Kidney tubule cell (primary cell): Measurements from ENCODE around the gene FER.

Experiments
- DNase-seq: peaks from one replicate; pipeline ENCODE4 v3.0.0-alpha.2; 2018; ENCODE audit warnings: low spot score

Gene FER

DNA sequence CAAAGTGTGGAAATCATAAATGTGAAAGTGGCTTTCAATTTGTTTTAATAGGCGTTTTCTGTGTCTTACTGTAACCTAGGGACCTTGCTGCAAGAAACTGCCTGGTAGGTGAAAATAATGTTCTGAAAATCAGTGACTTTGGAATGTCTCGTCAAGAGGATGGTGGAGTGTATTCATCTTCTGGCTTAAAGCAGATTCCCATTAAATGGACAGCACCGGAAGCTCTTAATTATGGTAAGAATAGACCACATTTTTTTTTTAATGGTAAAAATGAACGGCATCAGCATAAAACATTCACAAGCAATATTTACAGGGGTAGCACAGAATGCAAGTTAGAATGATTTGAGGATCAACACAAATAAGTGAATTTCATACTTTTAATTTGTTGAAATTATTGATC lies 433.0 kb downstream of the FER start:
- no peak for DNase-seq

DNA sequence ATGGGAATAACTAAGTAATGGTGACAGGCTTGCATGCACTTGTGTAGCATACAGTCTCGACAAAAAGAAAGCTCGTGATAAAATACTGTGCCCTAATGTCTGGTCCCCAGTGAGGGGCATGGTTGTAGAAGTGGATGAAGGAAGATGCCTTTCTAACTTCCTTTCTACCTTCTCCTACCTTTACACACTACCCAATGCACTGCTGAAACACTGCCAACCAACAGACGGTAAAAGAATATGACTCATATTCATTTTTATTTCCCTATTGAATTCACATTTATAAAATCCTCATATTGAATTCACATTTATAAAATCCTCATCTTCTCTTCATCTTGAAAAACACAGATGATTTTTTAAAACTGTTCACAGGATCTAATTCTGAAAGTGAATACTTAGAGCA lies 439.1 kb downstream of the FER start:
- DNase-seq = no peak

DNA sequence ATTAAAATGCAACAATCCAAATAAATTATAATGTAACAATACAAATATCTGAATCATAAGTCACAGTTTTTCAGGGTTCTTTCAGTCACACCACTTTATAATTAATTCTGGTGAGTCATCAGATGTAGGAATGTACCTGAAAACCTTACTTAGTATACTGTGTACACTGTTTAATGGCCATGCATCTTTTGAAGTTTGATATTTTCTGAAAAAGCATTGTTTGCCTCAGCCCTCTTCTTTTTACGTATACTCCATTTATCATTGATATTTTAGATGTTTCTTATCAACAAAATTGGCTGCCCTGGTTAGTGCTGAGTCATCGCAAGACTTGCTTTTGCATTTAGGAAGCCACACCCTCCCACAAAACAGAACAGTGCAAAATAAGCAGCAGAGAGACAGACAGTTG lies 443.5 kb downstream of the FER start:
- DNase-seq = peak; percentile 53

DNA sequence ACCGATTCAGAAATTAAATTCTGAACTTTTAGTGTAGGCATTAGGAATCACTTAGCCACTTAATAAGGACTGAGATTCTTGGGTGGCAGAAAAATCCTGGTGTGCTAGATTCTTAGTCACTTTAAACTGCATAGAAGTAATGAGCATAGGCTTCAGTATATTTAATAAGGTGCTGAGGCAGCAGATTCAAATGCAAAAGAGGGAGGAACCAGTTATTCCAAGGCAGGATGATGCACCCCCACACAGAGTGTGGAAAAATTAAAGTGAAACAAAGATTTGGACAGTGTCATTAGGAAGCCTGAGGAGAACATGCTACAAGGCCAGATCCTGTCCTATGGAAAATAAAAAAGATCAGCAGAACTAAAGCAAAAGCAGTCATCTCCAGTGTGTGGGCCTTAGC lies 444.3 kb downstream of the FER start:
- DNase-seq = no peak

DNA sequence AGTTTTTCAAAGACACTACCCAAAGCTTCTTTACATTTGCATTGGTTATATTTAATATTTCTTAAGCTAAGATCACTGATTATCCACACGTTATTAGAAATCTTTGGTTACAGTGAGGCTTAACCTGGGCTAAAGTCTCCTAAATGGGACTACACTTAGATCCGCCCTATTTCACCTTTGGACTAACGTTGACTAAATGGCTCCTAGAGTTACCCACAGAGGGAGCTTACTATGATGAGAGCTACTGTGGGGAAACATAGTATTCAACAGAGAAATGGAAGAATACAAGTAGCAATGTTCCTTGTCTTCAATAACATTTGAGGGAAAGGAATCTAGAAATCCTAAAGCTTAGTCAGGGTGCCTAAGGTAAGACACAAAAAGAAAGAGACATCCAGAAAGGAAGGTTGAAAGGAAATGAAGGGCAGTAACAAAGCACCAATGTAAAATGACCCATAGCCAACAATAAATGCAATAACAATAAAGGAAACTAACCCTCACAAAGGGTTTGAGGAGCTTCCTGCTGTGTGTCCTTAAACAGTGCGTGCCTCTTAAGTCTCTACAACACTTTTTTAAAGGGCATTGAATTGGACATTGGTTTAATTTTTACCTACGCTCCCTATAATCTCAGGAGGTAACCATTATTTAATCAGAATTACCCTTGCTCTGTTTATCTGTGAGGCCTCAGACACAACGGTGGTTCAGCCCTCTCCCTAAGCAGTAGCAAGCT lies 445.0 kb downstream of the FER start:
- DNase-seq = no peak

DNA sequence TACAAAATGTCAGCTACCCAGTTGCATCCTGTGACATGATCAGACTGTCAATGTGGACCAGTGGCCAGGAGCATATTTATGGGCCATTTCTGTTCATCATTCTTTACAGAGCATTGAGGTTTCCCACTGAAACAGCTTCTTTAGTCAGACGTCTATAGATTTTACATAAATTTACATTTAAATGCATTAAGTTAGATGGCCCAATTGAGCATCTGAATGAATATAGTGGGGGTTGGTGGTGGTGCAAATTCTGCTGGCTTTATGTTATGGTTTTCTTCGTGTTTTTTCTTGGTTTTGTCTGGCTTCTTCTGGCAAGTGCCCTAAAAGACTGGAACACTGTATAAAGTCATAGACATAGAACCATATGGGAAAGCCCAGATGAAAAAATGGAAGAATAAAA lies 448.0 kb downstream of the FER start:
- DNase-seq = no peak

DNA sequence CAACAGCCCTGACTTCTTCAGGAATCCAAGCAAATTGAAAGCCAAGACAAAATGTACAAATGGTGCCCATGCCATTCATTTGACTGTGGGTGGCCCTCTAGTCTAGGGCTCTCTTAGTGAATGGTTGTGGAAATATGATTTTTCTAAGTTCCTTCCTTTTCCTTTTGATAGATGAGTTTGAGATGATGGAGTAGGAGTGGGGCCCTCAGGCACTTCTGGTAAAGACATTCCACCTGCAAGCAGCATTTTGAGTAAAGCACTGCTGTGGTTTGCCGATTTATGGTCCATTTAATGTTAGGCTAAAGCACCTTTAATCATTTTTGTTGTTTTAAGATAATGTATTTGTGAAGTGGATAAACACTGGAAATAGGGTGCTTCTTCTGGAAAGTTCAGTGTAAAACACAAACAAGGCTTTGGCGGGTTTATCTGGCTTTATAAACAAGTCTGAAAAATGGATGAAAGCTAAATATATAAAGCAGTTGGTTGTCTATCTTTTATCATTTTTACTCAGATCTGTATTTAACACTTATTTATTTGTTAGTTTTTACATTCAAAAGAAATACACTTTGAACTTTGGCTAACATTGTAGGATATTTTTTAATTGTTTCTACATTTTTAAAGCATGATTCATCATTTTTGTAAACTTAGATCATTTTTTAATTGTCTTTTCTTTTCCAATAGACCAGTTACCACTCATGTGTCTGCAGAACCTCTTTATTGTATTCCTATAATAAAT lies 448.6 kb downstream of the FER start:
- peak; percentile 3 for DNase-seq

DNA sequence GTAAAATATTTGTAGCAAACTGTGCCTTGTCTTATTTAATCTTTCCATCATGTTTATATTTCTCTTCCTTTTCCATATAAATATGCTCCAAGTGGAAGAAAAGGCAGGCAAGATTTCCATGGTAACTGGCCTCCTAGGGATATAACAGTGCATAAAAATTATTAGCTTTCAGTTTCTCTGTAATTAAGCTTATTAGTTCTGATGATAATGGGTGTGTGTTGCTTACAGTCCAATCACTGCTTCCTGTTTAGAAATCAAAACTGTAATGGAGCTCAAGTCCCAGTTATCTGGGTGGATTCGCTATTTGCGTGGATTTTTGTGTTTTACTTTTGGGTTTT lies 449.1 kb downstream of the FER start:
- no peak for DNase-seq

DNA sequence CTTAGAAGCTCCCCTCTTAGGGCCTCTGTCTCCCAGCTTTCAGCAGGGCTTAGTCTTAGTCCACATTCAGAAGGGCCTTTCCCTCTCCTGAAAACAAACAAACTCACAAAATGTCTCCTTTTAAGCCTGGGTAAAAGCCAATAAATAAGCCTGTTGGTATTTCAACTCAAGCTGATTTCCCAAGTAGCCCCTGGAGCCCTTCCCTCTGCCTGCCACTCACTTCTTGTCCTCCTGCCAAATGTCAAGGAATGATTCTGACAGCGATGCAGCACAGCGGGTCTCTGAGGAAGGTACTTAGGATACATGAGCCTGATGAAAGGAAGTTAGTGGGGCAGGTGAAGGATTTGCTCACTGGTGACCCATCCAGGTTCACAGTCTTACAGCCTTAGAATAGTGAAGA lies 451.6 kb downstream of the FER start:
- no peak for DNase-seq

DNA sequence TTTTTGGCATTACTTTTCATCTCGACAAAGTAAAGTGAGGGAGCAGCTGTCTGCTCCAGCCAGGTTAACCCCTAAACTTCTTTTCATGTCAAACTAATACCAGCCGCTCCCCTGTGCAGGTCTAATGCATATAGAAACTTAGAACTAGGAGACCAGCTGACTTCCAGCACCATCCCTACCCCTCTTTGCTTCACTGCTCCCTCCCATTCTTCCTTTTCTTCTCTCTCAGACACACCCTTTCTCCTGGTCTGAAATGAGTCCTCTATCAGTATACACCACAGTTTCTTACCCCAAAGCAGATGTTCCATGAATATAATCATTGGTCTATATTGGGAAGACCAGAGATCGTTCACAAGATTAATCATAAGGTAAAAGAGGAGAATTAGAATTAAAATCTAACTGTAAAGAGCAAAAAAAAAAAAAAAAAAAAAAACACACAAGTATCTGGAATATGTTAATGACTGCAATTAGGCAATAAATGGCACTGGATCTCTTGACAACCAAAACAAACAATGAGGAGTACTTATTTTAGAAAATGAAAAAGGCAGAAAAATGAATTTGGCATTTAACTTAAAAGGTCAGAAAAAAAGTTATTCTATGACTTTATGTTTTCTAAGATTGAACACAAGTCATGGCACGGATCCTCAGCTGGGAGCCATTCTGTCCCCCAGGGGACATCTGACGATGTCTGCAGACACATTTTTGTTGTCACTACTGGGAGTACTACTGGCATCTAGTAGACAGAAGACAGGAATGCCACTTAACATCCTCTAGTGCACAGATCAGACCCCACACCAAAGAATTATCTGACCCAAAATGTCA lies 452.3 kb downstream of the FER start:
- no peak for DNase-seq

DNA sequence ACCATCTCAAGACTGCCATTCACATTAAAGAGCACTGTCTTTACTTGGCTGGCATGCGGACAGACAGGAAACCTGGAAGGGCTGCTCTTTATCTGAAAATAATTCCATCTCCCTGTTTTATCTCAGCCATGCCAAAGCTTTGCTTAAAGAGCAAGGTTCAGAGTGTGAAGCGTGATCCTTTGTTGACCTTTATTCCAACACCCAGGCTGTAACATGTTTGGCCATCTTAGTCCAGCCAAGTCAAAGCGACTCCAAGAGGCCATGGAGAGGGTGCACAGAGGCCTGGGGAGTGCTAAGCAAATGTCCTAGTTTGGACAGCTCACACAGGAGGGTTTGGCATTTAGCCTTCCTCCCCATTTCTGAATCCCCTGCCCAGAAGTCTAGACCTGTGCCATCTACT lies 467.3 kb downstream of the FER start:
- DNase-seq = no peak

DNA sequence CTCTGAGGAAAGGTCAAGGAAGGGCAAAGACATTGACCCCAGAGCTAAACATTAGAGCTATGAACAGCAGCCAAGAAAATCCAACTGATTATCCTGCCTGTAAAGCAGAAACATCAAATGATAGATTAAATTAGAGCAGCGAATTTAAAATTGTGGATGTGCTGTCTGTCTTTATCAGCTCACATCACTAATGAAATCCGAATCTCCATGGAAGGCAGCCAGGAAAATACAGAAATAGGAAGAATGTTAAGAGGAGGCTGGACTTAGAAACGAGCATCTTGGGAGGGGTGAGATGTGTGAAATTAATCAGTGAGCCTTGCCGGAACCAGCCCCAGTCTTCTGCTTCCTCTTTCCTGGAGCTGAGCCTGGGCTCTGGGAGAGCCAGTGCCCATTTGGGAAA lies 471.1 kb downstream of the FER start:
- no peak for DNase-seq

DNA sequence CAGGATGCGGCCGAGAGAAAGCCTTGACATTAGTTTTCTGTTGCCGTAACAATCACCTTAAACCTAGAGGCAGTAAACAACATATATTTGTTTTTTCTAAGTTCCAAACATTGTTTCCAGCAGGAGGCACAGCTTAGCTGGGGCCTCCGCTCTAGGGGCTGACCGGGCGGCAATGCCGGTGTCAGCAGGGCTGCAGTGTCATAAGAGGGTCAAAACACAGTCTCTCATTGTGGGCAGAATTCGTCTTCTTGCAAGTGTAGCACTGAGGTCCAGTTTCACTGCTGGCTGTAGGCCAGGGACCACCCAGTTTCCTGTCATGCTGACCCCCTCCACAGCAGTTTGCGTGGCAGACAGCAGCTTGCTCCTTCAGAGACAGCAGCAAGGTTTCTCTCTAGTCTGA lies 475.8 kb downstream of the FER start:
- no peak for DNase-seq

DNA sequence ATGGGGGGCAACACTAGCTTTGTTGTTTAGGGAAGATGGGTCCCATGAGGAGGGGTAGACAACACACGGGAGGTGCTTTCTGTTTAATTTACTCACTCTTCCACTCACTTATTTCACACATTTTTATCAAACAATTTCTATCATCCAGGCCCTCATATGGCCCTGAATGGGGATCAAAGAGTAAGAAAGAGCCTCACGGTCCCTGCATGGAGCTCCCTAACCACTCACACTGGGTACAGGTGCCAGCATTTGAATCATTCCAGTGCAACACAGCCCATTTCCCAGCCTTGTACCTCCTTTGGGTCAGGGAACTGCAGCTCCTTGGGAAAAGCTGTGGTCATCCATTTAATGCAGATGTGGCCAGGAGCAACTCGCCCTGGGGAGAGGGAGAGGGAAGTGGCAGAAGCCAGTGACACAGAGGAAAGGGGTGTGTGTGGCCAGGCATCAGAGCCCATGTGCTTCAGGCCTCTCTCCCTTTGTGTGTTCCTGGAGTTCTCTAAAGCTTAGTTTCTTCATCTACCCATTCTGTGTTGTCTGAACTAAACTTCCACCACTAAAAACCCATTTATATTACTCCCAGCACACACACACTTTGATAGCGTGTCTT lies 476.7 kb downstream of the FER start:
- no peak for DNase-seq

DNA sequence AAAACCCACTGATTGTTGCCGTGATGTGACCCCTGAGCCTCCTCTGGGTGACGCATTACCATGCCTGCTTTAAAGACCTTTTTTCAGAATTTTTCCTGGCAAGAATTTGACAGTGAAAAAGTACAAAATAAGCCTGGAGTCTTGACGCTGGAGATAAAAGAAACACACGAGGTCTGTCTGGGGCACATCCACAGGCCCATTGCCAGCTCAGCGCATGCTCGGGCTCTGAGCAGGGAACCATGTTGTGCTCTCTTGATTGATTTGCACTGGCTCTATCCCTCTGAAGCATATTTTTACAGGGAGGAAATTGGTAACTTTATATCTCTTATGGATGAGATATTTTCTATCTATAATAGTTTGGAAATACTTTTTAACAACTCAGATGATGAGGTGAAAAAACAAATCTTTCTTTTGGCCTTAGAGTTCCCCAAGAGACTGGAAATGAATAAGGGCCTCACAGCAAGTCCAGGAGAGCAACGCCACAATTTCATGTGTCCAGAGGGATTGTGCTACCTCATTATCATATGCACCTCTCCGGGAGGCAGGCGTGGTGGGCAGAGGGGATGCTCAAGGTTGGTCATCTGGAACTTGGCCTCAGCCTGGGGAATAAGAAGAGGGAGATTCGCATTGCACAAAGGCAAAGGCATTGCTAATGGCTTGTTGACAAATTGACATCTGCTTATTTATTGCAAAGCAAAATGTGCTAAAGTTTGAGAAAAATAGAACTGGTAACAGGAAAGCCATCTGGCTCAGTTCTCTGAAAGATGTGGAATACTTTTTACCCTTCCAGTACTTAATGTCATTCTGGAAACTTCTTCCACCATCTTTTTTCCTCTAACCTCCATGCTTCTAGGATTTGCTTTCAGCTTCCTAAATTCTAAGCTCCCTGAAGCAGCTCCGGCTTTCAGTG lies 478.3 kb downstream of the FER start:
- no peak for DNase-seq

DNA sequence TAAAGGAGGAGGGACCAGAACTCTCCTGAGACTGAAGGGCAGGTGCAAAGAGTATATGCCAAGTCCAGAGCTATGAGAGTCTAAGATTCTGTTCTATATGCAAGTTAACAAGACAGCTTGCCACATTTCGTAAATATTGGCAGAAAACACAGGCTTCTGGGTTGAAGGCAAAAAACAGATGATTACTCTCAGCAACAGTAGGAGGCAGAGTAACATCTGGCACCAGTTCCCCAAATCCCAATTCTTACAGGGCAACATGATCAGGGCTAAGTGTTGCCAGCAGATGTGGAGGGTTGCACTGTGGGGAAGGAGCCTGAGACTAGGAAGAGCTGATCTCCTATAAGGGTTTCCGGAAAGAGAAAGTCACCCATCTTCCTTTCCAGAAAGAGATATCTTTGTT lies 482.7 kb downstream of the FER start:
- no peak for DNase-seq

DNA sequence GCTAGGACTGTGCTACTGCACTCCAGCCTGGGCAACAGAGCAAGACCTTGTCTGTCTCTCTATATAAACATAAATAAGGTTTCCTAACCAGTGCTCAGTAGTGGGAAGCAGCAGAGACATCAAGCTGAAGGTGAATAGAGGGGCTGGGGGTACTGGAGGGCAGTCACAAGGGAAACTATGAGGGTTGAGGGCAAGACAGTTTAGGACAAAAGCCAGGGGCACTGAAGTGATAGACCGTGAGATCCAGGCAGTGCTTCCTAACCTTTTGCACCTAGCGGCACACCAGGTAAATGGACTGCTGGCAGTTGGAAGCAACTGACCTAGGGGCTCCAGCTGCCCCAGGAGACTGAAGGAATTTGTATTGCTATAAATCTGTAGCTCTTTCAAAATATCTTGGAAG lies 483.6 kb downstream of the FER start:
- DNase-seq = no peak

DNA sequence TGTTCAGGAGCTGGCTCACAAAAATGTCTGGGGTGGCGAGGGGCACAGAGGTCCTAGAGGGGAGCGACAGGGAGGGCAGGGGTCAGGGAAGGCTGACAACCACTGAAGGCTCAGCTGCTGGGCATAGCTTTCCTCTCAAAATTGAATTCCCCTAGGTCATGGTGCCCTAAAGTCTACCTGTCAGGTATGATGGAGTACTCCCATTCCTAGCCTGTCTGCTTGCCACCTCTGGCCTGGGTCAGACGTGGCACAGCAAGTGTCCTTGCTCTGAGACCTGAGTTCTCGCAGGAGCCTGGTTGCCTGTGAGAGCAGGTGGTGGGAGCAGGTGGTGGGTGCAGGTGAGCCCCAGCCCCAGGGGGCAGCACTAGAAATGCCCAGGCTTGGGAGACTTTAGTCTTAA lies 486.7 kb downstream of the FER start:
- DNase-seq = no peak

DNA sequence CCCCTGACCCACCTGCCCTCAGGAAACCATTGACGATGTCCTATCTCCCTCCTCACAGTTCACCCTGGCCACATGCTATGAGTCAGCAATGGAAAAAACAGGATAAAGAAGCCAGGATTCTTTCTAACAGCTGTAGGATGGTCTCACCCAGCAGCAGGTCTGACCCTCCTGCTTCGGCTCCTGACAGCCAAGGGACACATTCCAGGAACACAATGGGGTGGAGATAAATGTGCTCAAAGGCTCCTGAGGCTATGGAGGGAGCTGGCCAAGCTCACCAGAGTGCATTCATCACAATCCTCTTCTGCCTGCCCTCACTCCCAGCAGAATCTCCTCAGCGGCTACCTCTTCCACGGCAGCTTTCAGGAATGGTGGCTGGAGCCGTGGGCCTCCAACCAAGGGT lies 491.8 kb downstream of the FER start:
- no peak for DNase-seq

DNA sequence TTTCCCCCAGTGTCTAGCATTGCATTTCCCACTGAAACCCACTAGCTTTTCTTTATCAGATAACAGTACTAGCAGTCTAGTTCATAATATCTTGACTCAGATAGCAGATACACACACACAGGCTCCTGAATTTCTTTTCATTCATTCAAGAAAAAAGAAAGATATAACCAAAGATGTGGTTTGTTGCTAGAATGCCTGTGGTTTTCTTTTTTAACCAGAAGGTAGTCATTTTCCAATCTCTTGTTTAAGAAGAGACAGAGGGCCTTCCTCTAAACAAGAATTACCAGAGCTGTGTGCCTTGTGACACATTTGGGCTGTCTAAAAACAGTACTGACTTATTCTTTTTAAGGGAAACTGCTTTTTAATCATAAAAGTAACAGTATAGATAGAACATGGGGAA lies 494.8 kb downstream of the FER start:
- no peak for DNase-seq

DNA sequence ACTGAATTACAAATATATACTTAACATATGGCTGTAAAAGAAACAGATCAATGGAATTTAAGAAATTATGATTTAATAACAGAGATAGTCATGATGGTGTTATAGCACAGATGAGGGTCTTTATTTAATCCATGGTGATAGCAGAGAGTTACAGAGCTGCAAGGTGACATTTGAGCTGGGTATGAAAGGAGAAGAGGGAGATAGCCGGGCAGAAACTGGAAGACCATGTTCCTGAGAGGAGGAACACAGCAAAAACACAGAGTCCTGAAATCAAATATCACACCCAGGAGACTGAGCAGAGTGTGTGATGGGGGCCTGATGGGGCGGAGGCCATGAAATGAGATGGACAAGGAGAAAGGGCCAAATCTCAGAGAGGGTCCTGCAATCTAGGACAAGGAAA lies 498.7 kb downstream of the FER start:
- DNase-seq = no peak
